HG02759 (cell line): ENCODE data around the gene CDH3.

Experiments used
- ATAC-seq: cut with Tn5 transposase; IDR thresholded peaks from one replicate; pipeline ENCODE4 v1.9.1; 2021; ENCODE audit warnings: mild to moderate bottlenecking, moderate library complexity; ENCODE audit not compliant: unreplicated experiment

CDH3 gene

DNA sequence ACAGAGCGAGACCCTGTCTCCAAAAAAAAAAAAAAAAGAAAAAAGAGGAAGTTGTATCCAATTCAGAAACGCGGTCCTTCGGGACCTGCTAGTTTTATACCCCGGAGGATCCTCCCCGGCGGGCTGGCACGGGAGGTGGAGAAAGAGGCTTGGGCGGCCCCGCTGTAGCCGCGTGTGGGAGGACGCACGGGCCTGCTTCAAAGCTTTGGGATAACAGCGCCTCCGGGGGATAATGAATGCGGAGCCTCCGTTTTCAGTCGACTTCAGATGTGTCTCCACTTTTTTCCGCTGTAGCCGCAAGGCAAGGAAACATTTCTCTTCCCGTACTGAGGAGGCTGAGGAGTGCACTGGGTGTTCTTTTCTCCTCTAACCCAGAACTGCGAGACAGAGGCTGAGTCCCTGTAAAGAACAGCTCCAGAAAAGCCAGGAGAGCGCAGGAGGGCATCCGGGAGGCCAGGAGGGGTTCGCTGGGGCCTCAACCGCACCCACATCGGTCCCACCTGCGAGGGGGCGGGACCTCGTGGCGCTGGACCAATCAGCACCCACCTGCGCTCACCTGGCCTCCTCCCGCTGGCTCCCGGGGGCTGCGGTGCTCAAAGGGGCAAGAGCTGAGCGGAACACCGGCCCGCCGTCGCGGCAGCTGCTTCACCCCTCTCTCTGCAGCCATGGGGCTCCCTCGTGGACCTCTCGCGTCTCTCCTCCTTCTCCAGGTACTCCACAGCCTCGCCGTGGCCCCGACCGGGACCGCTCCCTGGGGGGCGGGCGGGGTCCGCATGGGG, at the start of gene CDH3:
Gene CDH3, plus strand, starts transcription at position 596 of the 779 bp plus-strand sequence. Its CDS starts 70 bp downstream, at position 666.
- ATAC-seq = no peak

DNA sequence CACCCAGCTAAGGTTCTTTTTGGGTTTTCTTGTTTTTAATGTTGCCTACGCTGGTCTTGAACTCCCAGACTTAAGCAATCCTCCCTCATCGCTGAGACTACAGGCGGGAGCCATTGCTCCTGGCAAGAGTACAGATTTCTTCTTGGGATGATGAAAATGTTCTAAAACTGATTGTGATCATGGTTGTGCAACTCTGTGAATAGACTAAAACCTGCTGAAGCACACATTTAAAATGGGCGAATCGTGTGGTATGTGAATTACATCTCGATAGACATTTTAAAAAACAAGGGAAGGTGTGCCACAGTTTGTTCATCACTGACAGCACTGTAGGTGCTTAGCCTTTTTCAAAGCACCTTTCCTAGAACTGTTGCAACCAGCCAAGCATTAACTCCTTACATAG, 48.8 kb upstream of the CDH3 start:
- ATAC-seq = no peak

DNA sequence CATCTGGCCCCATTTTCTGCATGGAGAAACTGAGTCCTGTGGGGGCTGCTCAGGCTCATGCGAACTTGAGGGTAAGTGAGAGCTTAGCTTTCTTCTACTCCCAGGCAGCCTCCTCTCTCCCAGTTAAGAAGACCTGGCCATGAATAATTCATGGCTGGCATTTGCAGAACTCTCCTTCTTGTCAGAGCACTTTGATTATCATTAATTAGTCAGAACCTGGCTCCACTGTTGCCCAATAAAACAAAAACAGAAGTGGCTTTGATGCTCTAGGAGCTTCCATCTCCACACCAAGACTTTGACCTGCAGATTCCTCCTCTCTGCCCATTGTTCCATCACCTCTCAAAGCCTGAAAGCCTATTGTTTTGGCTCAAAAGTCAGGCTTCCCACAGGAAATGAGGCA, 45.5 kb upstream of the CDH3 start:
- ATAC-seq = no peak

DNA sequence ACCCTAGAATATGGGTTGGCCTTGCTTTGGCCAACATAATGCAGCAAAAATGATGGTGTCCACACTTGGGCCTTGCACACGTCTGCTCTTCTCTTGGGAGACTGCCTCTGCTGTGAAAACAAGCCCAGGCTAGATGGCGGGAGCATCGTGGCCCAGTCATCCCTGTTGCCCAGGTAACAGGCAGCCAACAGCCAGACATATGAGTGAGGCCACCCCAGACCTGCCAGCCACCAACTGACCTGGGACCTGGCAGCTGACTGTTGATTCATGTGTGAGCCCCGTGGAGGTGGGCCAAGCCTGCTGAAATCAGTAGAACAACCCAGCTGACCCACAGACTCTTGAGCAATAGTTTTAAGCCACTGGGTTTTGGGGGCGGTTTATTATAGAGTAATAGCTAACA, 39.4 kb upstream of the CDH3 start:
- no peak for ATAC-seq

DNA sequence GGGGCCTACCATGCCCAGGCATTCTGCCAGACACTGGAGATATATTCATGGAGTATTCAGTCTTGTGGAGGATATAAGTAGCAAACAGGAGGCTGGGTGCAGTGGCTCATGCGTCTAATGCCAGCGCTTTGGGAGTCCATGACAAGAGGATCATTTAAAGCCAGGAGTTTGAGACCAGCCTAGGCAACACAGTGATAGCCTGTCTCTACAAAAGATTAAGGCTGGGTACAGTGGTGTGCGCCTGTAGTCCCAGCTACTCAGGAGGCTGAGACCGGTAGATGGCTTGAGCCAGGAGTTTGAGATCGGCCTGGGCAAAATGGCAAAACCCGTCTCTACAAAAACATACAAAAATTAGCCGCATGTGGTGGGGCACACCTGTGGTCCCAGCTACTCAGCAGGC, 37.7 kb upstream of the CDH3 start:
- ATAC-seq = no peak

DNA sequence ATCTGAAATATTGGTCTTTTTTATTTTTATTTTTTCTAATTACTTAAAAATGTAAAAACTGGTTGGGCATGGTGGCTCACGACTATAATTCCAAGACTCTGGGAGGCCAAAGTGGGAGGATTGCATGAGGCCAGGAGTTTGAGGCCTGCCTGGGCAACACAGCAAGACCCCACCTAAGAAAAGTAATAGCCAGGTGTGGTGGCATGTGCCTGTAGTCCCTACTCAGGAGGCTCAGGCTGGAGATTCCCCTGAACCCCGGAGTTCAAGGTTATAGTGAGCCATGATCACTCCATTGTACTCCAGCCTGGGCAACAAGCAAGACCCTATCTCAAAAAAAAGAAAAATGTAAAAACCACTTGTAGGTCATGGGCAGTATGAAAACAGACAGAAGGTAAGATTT, 36.8 kb upstream of the CDH3 start:
- ATAC-seq = no peak

DNA sequence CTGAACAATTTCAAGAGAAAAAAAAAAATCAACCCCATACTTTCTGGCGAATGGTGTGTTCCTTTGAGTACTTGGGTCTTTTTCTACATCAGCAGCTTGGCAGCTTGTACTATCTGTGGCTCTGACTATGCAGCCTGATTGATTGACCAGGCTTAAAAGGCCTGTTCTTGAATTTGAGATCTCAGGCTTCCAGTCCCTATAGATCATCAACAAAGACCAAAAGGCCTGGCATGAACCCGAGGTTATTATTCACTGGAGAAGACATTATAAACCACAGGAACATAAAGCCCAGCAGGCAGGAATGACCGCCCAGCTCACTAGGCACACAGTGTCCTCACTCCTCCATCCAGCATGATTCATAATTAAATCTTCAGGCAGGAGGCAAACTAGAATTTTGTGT, 32.1 kb upstream of the CDH3 start:
- ATAC-seq = no peak

DNA sequence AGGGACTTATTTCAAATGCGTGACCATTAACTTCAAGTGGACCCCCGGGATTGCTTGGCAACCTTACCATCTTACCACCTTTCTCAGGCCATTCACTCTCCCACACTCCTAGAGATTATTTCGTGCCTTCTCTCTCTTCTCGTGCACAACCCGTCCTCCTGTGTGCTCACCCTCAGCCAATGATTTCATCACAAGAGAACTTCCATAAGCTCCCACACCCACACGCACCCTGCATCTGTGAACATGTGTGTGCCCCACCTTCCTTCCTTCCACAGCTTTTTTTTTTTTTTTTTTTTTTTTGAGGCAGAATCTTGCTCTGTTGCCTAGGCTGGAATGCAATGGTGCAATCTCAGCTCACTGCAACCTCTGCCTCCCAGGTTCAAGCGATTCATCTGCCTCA, 27.4 kb upstream of the CDH3 start:
- no peak for ATAC-seq

DNA sequence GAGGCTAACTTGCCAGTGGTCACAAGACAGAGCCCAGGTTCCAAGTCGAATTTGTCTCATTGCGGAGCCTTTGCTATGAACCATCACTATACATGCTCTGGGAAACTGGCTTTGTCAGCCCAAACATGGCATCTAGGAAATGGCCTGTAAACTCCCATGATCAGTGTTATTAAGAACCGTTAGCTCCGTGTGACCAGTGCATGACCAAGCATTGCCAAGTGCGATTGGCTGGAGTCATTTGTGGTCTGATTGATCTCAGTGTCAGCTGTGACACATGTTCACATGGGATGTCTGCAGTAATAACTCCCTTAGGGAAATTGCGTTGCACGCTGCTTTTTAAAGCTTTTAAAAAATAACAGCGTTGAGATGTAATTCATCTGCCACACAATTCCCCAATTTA, 18.6 kb upstream of the CDH3 start:
- ATAC-seq = no peak

DNA sequence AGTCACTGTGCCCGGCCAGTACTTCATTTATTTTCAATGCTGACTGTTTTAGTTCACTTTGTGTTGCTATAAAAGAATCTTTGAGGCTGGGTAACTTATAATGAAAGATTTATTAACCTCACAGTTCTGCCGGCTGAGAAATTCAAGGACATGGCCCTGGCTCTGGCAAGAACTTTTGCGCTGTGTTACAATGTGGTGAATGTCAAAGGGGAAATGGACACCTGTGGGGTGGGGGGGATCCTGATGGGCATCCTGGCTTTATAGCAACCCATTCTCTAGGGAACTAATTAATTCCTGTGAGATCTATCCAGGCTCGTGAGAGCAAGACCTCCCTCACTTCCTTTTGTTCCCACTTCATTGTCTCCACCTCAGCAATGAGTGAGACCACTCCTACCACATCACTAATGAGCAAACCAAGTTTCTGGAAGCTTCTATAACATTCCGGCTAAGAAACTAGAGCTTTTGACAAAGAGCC, 17.1 kb upstream of the CDH3 start:
- ATAC-seq = no peak

DNA sequence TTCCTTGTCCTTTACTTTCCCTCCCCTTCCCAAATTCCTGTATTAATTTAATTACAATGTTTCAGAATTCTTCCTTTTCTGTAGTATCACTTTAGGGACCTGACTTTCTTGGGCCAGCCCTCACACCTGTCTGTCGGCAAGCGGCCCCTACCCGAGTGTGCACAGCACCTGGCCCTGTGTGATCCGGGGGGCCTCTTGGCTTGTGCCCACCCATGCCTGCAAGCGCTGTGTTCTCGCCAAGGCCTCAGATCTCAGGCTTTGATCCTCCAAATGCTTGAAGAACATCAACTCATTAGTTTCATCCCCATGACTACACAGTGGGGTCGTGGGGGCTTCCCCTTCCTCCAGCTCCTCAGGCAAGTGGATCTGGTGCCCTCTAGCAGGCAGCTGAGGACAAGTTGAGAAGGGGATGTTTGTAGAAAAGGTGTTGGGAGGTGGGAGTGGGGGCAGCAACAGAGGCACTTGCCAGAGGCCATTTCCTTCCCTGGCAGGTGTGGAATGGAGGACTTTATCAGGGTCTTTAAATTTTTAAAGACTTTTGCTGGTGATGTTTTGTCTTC, 15.7 kb upstream of the CDH3 start:
- no peak for ATAC-seq

DNA sequence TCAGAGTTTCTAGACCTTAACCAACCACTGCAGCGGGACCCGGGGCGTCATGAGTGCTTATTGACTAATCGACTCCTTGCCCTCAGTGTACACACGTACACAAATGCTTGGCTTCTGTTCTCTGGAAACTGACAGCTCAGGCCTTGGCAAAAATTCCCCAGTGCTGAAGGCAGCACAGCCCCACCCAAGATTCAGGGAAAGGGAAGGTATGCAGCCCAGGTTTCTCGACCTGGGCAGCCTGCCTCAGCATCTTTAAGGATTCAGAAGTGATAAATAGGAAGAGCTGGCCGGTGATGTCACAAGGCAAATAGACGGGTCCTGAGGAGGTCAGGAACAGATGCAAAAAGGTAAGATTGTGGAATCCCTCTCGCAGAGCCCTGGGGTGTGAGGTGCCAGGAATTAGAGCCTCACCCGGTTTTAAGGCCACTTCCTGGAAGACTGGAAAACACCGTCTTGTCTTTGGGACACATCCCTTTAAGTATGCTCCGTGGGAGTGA, 9.0 kb upstream of the CDH3 start:
- ATAC-seq = no peak

DNA sequence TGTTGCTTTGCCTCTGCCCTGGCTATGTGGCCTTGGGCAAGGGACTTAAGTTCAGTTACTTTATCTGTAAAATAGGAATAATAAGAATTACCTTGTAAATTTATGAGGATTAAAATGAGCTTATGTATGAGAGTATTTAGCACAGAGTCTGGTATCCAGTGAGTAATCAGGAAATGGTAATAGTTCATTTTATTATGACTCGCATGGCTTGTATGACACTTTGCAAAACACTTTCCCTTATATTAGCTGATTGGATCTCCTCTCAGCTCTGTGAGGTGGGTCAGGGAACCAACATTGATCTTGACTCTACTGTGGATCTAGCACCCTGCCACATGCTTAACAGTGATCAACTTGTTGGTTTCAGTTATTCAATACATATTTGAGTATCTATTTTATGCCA, 8.3 kb upstream of the CDH3 start:
- ATAC-seq = no peak

DNA sequence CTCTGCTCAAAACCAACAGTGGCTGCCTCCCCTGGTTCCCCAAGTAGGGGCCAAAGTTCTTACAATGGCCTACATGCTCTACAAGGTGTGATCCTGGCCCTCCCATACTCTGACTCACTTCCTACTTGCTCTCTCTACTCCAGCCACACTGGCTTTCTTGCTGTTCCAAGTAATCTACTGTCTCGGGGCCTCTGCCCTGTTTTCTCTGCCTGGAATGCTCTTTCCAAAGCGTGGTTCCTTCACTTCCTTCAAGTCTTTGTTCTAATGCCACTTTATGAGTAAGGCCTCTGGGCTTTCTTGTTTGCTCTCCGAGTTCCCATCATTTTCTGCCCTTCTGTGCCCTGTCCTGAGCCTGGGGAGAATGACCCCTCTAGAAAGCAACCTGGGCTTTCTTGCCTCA, 4.1 kb upstream of the CDH3 start:
- no peak for ATAC-seq

DNA sequence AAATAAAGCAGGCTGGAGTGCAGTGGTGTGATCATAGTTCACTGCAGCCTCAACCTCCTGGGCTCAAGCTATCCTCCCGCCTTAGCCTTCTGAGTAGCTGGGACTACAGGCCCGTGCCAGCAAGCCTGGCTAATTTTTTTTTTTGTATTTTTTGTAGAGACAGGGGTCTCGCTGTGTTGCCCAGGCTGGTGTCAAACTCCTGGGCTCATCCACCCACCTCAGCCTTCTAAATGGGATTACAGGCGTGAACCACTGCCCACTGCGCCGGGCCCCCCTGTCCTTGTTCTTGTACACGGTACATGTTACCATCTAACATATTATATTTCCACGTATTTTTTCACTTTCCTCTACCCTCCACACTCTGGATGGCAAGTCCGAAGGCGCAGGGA, 3.1 kb upstream of the CDH3 start:
- ATAC-seq = no peak

DNA sequence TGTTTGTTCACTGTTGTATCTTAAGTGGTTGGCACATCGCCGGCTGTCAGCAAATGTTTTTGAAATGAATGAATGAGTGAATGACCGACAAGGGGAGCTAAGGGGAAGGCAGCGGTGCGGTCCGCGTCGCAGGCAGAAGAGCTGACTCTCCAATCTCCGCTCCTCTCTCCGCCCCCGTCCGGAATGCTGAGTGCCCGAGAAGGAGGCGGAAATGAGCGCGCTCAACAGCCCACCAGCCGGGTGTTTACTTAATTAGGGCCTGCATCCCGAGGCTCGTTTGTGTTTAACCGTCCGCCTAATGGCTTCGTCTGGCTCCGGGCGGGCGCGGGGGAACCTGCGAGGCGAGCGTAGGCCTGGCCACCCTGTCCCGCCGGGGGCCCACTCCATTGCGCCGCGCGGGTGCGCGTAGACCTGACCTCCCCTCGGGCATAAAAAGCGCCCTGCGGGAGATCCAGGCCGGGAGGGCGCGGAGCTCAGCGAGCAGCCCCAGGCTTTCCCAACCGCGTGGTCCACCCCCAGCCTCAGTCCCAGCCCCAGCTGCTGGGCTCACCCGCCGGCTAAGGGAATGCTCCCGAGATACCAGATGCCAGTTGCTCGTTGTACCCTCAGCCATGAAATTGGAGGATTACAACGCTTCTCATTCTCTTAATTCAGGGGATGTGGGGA, 2.5 kb upstream of the CDH3 start:
- no peak for ATAC-seq

DNA sequence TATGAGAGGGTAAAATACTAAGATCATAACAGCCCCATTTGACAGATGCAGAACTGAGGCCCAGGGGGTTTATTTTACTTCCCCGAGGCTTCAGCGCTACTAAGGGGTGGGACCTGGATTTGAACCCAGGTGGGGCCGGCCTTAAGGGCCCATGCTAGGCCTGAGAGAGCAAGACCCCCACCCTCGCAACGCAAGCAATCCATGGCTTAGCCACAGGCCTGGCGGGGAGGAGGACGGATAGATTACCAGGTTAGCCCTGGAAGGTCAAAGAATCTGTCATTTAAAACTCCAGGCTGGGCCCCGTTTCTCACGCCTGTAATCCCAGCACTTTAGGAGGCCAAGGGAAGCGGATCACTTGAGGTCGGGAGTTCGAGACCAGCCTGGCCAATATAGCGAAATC, 1.9 kb upstream of the CDH3 start:
- ATAC-seq = no peak

DNA sequence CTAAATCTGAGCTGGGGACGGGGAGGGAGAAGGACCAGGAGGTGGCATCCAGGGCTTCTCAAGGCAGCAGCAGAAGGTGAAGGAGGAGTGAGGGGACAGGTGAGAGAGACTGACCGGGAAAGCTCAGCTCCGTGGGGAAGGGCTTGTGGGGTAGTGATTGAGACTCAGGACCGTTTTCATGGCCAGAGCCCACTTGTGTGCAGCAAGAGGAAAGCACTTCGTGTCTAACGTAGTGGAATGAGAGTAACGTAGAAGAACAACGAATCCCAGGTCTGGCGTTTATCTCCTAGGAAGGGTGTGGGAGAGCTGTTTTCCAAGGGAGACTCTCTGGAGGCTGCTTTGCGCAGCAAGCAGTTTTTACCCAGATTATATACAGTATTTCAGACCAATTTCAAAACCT, 1.3 kb upstream of the CDH3 start:
- no peak for ATAC-seq

DNA sequence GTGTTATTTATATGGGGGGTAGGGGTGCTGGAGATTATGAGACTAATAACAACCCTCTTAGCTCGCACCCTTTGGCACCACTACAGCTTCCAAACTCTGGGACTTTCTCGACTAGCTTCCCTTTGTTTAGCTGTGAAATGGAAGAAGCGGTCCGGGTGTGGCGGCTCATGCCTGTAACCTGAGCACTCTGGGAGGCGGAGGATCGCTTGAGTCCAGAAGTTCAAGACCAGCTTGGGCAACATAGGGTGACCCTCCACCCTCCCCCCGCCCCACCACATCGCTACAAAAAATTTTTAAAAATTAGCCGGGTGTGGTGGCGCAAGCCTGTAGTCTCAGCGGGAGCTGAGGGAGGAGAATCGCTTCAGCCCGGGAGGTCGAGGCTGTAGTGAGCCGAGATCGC, 814 bp upstream of the CDH3 start:
- ATAC-seq = no peak

DNA sequence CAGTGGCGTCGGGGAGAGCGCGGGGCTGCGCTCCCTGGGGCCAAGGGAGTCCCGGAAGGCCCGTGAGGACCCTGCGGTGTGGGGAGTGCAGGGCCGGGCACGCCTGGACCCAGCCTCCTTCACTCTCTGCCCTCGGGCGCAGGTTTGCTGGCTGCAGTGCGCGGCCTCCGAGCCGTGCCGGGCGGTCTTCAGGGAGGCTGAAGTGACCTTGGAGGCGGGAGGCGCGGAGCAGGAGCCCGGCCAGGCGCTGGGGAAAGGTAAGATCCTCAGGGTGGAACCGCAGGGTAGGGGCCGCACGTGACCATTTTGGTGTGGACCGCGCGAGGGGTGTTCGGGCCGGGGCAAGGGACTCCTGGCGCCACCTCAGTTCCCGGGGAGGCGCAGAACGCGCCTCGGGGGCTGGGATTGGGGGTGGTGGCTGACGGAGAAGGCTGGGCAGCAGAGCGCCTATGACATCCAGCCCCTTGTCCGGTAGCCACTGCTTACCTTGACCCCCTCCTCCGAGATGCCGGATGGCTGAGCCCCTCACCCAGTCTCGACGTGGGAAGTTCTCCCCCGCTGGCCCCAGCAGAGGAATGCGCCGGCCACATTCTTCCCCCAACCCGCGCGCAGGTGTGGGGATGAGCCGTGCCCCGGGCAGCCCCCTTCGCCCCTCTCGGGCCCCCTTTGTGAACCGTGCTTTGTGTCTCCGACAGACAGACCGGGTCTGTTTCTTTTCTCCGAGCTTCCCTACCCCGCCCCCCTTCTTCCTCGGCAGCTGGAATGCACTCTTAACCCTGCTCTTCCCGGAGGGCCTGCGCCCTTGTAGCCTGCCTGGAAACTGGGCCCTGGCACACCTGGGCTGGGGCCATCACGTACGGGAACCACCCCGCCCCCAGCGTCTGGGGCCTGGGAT, 631 bp downstream of the CDH3 start:
- no peak for ATAC-seq
